Suprapubic skin (tissue), 4 donors: ENCODE results near the gene OLA1.

Experiments used
- EP300 ChIP-seq: sonication (generic); formaldehyde crosslinking; IDR thresholded peaks from one replicate; pipeline ENCODE4 v1.6.1; 2017; ENCODE audit warnings: antibody characterized with exemption
- POLR2A ChIP-seq, 2 donors: fragments of 450-650 bp; IDR thresholded peaks; one replicate each; pipeline ENCODE4 v1.6.1; 2017; ENCODE audit warnings: antibody characterized with exemption in 2 of 2, mild to moderate bottlenecking in 2 of 2, moderate library complexity in 2 of 2
- POLR2AphosphoS5 ChIP-seq, 3 donors: sonication (generic); formaldehyde crosslinking; IDR thresholded peaks; one replicate each; pipeline ENCODE4 v1.6.1; 2017; ENCODE audit warnings: antibody characterized with exemption in 3 of 3
- TF ChIP-seq, protein P1 (sequence below), 2 donors: fragments of 200-600 bp in 1 of 2; fragments of 450-650 bp in 1 of 2; sonication (generic) in 1 of 2; IDR thresholded peaks; one replicate each; pipeline ENCODE4 v1.5.1; 2016 to 2019; ENCODE audit warnings: antibody characterized with exemption in 2 of 2, mild to moderate bottlenecking in 1 of 2, moderate library complexity in 1 of 2

DNA sequence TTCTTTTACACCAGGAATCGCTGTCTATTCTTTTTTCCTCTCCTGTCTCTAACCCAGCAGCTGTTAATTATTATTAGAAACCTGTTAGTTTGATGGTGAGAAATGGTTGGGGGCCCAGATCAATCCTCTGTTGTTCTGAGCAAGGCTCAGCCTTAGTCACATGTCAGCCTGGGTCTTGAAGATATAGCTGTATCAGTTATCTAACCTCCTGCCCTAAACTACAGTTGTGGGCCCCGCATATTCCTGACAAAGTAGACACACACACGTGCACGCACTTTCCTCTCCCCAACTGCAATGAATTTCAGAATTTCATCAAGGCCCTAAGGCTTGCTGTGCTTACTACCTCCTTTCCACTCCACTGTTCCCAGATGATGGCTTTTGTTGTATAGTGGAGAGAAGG is 54.6 kb downstream of the OLA1 start:
- TF ChIP-seq, protein P1, sequence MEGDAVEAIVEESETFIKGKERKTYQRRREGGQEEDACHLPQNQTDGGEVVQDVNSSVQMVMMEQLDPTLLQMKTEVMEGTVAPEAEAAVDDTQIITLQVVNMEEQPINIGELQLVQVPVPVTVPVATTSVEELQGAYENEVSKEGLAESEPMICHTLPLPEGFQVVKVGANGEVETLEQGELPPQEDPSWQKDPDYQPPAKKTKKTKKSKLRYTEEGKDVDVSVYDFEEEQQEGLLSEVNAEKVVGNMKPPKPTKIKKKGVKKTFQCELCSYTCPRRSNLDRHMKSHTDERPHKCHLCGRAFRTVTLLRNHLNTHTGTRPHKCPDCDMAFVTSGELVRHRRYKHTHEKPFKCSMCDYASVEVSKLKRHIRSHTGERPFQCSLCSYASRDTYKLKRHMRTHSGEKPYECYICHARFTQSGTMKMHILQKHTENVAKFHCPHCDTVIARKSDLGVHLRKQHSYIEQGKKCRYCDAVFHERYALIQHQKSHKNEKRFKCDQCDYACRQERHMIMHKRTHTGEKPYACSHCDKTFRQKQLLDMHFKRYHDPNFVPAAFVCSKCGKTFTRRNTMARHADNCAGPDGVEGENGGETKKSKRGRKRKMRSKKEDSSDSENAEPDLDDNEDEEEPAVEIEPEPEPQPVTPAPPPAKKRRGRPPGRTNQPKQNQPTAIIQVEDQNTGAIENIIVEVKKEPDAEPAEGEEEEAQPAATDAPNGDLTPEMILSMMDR (IDR thresholded peaks at IDR 0.05), result no peak
- TF ChIP-seq POLR2AphosphoS5 (IDR thresholded peaks at IDR 0.05) (no peak), POLR2A (IDR thresholded peaks at IDR 0.05) (no peak), EP300 (no peak)
